Ishikawa (cell line): Measurements from ENCODE around the gene TMEM87B.

ENCODE experiments used
- CEBPB ChIP-seq: IDR thresholded peaks from 2 replicates; pipeline ENCODE4 v1.6.1; 2012
- RAD21 ChIP-seq: IDR thresholded peaks from 2 replicates; pipeline ENCODE4 v1.6.1; 2012; ENCODE audit warnings: low read depth
- TCF12 ChIP-seq: IDR thresholded peaks from 2 replicates; pipeline ENCODE4 v1.6.1; 2012; ENCODE audit warnings: low read depth

GRCh38 chr2:112053917-112054846 lies 887 bp upstream of the TMEM87B start:
- no peak for TF ChIP-seq RAD21
- TF ChIP-seq TCF12: no peak
- no peak for TF ChIP-seq CEBPB
